DMS53 (cell line): ENCODE measurements around the gene PRPS1.
"Not testable (repeated sequence)": the region's sequence is repeated elsewhere in the genome, so short reads cannot be mapped to it uniquely, and the experiment has no call there.

Source experiments
- DNase-seq: peaks from one replicate; lab custom pipeline; 2025; lab: John Stamatoyannopoulos, UW

PRPS1 gene

DNA sequence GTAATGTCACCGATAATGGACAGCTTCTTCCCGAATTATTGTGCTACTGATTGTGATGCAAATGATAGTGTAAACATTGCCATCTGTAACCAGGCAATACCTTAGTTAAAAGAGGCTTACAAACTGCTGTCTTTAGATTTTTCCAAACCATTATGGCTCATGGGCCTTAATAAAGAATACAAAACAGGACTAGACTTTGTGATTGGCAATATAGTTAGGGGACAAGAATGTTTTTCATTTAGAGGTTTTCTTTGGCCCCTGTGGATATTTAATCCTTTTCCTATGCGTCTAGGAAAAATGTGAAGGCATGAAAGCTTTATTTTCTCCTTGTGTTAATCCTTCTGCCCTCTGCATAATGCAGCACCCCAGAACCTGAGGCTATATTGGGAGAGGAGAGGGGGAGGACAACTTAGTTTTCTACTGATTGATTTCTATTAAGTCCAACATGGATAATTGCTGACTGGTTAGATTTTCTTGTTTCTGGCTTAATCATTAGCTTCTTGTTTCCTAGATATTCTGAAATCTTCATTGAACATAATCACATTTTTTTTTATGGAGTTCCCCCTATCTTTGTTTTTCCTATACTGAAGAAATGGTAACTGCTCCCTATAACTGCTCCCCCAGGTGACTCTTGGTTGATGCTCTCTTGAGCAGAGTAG is 1.9 kb downstream of the PRPS1 start:
- DNase-seq, result no peak

DNA sequence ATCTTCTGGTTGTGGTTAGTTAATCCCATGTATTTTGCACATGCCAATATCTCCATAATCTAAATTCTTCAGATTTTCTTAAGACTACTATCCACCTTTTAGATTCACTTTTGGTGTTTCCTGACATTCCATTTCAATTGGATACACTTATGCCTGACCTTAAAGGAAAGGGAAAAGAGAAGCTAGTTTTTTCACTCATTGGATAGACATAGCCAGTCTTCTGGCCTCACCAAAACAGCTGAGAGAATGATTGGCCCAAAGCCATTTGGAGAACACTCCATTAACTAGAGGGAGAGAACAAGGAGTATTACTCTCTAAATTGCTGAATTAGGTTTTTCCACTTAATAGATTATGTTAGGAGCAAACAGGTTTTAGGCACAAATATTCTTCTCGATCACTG is 4.0 kb downstream of the PRPS1 start:
- no peak for DNase-seq

DNA sequence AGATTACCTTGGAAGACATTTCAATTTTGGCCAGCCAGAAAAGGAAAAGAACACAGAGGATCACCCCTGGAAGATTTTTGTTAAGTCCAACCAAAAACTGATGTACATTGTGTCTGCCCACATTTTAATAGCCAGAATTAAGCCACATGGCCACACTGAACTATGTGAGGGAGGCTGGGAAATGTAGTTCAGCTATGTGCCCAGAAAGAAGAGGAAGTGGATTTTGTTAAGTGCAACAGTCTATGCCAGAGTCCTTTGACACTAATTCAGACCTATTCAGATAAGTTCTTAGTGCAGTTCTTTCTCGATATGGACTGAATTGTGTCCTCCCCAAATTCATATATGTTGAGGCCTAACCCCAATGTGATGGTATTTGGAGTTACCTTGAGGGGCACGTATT is 18.4 kb downstream of the PRPS1 start:
- DNase-seq, result no peak

DNA sequence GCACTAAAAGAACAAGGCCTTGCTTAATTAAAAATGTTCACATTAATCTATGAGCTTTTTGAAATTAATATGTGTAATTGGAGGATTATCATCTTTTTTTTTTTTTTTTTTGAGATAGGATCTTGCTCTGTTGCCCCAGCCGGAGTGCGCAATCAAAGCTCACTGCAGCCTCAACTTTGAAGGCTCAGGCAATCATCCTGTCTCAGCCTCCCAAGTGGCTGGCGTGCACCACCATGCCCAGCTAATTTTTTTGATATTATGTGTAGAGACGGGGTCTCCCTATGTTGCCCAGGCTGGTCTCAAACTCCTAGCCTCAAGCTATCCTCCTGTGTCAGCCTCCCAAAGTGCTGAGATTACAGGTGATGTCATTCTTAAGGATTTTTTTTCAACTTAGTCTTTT is 20.0 kb downstream of the PRPS1 start:
- no peak for DNase-seq

DNA sequence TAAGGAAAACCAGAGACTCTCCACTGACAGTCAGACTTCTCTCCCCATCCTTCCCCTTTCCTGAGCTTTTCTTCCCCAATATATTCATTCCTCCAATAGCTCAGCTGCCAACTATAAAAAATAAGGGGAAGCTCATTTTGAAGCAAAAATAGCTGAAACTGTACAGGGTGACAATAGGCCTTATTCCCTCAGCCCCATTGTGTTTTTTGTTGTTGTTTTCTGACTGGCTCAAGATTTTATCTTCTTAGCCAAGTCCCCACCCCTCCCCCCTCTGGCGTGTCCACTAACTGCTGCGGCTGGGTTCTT is 26.2 kb downstream of the PRPS1 start:
- no peak for DNase-seq

DNA sequence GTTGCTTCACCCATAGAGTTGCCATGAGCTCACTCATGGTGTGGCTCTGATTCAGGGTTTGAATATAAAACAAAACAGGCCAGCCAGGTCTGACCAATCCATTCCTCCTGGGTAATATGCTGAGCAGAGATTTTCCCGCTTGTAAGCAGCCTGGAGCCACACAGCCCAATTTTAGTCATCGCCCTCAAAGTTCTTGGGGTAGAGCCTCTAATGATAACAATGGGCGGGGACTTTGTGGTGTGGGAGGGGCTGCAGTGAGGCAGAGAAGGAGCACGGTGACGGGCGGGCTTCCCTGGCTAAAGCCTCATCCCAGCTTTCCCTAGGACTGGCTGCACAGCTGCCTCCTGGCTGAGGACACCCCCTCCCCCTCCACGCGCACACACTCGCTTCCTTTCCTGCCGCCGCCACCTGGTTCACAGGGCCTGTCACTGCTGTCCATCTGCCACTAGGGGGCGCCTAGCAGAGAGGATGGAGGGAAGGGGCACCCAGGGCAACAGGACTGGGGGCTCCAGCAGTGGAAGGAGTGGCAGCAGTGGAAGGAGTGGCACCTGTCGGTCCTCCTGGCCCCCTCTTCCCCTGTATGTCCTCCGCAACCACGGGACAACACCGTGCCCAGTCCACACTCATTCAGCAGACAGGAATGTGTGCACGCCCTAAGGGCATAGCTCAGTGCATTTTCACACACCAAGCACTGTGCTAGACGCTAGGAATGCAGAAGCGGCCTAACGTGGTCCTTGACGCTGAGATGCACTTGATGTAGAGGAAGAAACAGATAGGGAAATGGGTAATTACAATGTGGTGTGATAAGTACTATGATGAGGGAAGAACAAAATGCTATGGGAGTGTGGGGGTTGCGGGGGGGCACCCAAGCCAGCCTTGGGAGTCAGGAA is 26.8 kb downstream of the PRPS1 start:
- DNase-seq, result peak; percentile 94

DNA sequence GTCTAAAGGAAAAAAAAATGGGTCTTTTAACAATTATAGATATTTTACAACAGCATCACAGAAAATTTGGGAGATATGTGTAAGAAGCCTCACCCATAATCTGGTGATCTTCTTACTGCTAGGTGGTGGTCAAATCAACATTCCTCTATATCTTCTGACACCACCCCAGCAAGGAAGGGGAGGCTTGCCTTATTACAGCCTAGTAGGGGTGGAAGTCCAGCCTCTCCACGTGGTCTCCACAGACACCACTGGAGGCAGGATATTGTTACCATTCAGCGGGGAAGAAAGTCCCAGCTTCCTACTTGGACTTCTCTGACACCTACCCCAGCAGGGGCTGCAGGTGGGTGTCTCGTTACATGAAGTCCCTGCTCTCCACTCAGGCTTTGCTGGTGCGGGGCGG is 28.7 kb downstream of the PRPS1 start:
- no peak for DNase-seq

DNA sequence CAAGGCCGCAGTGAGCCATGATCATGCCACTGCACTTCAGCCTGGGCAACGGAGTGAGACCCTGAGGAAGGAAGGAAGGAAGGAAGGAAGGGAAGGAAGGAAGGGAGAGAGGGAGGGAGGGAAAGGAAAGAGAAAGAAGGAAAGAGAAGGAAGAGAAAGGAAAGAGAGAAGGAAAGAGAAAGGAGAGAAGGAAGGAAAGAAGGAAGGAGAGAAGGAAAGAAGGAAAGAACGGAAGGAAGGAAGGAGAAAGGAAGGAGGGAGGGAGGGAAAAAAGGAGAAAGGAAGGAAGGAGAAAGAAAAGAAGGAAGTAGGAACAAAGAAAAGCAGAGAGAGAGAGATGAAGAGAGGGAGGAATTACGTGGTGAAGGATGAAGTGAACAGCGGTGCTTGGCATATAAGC is 30.4 kb downstream of the PRPS1 start:
- no peak for DNase-seq

DNA sequence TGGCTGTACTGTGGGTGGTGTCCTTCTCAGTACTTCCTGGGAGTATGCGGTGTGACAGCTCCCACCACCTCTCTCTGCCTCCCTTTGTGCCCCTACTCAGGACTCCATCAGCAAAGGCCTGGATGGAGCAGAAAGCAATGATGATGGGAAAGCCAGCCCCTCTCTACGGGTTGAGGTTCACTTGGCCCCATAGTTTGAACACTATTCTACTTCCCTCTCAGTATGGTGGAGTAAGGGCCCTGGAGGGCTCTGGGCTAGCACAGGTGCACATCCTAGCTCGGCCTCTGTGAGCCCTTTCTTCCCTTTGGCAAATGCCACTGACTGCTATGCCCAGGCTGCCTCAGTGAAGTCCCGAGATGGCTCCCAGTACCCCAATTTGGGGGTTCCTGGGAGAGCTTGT is 31.0 kb downstream of the PRPS1 start:
- DNase-seq, result no peak

DNA sequence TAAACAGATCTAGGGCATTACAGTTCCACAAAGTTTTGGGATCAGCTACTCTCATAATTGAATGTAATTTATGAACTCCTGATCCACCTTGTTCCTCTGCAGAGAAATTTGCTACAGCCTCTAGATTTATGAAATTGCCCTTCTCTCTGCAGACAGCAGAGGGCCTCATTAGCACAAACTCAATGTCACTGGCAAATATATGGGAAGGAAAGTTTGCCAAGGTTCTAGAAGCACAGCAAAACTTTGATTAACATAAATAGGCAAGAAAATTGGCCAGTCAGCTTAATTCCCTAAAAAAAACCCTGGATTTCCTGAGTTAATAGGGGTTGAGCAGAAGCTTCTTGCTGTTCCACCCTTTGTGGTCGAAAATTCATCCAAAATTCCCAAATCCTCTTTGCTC is 31.5 kb downstream of the PRPS1 start:
- DNase-seq, result peak; percentile 67

DNA sequence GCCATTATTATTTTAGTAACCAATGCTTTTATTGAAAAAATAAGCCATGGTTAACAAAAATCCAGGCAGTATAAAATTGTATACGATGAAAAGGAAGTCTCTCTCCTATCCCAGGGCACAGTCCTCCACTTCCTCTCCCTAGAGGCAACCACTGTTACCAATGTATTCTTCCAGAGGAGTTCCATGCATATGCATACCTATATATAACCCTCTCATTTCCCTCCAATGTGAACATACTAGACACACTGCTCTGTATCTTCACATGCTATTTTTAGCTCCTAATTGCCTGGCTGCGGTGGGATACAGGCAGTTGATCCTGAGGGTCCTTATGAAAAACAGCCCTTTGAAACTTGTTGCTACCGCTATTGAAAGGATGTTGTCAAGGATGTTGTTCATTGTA is 33.8 kb downstream of the PRPS1 start:
- DNase-seq, result no peak

DNA sequence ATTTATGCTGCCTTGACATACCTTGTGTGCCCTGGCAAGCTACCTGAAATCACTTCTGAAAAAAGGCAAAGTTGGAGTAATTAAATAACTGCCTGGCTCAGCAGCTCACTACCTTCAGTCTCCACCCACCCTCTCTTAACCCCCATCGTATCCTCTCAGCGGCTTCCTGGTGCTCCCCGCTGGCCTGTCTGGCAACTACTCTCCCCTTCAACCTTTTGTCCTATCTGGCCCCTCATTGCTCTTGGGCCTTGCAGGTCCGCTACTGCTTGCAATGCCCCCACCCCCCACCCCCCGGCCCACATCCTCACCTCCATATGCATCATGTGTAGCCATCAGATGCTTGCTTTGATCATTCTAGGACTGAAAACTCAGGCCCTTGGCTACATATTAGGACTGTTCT is 34.5 kb downstream of the PRPS1 start:
- no peak for DNase-seq

DNA sequence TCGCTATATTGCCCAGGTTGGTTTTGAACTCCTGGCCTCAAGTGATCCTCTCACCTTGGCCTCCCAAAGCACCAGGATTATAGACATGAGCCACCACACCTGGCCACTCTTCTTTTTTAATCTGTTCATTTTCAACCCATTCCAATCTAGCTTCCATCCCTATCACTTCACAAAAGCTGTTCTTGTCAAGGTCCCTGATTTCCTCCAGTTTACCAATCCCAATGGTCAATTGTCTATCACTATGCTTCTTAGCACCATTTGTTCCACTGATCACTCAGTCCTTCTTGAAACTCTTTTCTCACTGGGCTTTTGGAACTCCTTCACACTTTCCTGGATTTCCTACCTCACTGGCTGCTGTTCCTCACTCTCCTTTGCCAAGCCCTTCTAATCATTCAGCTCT is 38.6 kb downstream of the PRPS1 start:
- DNase-seq, result no peak

DNA sequence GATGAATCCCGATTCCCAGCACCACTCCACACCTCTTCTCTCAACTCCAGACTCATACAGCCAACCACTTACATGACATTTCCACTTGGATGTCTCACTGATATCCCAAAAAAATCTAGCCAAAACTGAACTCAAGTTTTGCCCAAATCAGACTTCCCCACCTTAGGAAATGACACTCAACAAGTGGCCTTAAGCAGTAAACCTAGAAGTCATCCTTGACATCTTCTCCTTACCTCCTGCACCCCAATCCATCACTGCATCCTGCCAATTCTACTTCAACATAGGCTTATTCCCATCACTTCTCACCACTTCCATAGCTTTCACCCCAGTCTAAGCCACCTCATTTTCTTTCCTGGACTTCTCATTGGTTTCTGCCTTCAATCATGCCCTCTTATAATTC is 39.1 kb downstream of the PRPS1 start:
- no peak for DNase-seq

DNA sequence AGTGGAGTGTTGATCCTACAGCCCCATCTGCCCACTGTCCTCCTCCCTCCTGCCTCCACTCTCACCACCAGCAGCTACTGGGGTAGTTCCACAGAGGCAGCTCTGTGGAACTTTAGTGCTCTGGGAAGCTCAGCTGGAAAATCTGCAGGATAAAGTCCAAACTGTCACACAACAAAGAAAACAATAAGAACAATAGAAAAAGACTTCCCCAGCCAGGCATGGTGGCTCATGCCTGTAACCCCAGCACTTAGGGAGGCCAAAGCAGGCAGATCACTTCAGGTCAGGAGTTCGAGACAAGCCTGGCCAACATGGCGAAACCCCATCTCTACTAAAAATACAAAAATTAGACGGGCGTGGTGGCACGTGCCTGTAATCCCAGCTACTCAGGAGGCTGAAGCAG is 40.4 kb downstream of the PRPS1 start:
- not testable (repeated sequence) for DNase-seq

DNA sequence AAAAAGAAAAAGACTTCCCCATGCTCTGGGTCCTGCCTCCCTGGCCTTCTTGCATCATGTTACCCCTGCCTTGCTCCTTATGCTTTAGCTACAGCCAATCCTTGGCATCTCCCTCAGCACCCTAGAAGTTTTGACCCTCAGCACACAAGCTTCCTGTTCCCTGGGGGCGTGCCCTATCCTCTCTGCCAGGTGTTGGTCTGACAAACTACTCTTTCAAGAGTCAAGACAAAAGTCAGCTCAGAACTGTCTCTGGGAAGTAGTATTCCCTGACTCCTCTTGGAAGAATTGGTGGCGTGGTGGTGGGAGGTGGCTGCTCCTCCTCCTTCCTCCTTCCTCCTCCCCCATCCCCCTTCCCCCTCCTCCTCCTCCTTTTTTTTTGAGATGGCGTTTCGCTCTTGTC is 41.0 kb downstream of the PRPS1 start:
- DNase-seq, result peak; percentile 10

DNA sequence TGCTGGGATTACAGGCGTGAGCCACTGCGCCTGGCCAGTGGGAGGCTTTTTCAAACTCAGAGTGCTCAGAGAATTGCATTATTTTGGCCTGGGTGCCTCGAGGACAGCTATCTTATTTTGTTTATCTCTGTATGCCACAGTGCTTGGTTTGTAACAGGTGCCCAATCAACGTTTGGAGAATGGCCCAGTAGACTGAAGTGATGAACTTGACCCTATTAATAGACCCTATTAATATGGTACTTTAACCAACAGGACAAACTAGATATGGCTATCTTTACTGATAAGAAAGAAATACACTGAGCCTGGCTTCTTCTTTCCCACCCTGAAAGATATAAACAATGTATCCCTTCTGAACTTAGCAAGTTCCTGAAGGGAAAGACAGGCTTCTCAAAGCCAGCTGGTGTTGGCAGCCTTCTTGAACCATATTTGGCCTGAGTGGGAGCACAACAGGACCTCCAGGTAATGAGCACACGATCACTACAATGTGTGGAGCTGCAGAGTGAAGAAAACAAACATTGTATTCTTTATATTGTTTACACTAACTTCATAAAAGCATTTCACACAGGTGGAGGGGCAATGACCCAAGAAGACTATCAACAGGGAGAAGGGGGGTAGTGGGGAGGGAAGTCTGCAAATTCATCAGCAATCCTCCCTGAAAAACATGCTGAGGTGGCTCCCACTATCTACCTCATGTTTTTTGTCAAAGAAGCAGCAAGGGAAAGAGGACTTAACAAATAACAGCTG is 41.7 kb downstream of the PRPS1 start:
- DNase-seq, result peak; percentile 58

DNA sequence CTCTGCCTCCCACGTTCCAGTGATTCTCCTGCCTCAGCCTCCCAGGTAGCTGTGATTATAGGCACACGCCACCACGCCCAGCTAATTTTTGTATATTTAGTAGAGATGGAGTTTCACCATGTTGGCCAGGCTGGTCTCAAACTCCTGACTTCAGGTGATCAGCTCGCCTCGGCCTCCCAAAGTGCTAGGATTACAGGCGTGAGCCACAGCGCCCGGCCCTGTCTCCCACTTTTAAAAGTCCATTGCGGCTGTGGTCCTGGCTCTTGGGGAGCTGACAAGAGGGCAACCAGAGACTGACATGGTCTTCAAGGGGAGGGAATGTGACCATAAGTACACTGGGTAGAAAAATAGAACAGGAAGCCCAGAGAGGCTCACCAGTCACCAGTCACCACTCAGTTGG is 42.9 kb downstream of the PRPS1 start:
- DNase-seq, result not testable (repeated sequence)

DNA sequence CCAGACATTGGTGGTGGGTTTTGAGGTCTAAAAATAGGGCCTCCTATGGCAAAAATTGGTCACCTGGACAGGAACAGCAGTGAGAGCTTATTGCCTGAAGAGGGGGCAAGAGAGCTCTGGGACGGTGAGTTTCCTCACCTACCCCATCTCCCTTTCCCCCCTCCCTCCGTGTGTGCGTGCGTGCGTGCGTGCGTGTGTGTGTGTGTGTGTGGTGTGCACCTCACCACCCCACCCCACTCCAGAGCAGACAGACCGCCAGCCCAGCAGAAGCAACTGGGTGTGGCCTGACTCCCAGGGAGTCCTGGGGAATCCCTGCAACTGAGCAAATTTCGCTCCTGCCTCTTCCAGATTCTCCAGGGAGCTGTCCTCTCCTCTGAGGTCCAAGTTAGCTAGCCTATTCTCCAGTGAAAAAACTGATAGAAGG is 44.7 kb downstream of the PRPS1 start:
- peak; percentile 91 for DNase-seq

DNA sequence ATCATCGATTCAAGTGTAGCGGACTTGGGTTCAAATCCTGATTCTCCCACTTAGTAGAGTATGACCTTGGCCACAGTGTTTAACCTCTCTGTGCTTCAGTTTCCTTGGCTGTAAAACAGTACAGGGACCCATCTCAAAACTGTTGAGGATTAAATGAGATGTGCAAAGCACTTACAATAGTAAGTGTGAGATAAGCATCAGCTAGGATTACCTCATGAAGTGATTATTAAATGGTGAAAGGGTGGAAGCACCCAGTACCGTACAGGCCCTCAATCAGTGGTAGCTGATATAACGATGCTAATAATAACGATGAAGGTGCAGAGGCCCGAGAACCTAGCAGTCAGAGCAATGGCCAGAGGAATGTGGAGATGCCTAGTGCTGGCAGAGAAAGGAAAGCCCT is 45.1 kb downstream of the PRPS1 start:
- DNase-seq, result no peak

DNA sequence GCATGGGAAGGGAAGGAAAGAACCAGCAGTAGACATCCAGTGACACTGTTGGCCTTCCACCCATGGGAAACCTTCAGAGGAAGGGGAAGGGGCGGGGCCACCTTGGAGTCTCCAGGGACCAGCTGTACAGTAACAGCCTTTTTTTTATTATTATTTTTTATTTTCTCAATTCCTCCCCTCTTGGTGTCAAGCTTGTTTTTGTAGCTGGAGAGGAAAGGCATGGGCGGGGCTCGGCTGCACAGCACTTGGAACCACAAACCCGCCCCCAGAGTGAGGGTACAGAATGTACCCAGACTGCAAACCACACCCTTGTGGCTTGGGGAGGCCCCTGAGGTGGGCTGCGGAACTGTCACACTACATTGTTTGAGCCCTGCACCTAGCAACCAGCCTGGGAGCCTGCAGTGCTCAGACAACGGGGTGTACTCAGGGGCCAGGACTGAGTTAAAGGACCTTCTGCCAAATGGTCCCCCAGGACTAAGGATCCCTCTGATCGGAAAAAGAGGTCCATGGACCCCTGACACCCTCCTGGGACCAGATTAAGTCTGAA is 45.7 kb downstream of the PRPS1 start:
- no peak for DNase-seq

DNA sequence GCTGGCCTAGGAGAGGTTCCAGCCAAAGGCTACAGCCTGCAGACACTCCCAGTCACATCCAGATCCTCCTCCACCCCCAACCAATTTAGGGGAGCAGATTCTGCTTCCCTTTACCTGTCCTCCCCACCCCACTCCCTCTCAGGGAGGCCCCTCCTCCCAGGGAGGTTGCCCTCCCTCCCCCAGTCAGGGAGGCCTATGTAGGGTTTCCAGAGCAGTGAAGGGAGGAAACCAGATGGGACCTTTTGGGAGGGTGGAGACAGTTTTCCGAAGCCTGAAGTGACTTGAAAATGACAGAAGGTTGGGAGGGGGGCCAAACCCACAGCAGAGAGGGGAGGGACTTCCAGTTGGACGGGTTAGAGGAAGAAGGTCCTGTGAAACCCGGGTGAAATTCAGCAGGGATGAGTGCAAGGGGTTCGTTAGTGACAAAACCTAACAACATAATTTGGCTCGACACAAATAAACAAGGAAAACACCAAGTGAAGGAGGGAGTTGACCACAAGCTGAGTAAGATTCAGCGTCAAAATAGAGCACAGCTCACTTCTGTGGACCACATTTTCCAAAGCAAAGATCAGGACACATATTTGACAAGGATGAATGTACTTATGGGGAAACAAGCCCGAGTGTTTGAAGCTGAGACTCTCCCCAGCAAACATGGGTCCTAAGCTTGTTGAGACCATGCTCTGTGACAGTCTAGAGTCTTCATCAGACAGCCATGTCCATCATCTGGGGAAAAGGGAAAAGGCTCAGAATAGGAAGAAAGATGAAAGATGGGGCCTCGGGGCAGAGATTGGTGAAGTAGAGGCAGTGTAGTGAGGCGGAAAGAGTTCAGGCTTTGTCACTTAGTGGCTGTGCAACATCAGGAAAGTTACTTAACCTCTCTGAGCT is 46.4 kb downstream of the PRPS1 start:
- no peak for DNase-seq
